GM21528 (cell line): ENCODE results near the gene ATG14.
"Not testable (repeated sequence)": the region's sequence is repeated elsewhere in the genome, so short reads cannot be mapped to it uniquely, and the experiment has no call there.

ENCODE experiments used
- ATAC-seq: cut with Tn5 transposase; IDR thresholded peaks from one replicate; pipeline ENCODE4 v1.9.1; 2021; ENCODE audit warnings: mild to moderate bottlenecking, moderate library complexity; ENCODE audit not compliant: unreplicated experiment, low FRiP score

Gene ATG14, protein sequence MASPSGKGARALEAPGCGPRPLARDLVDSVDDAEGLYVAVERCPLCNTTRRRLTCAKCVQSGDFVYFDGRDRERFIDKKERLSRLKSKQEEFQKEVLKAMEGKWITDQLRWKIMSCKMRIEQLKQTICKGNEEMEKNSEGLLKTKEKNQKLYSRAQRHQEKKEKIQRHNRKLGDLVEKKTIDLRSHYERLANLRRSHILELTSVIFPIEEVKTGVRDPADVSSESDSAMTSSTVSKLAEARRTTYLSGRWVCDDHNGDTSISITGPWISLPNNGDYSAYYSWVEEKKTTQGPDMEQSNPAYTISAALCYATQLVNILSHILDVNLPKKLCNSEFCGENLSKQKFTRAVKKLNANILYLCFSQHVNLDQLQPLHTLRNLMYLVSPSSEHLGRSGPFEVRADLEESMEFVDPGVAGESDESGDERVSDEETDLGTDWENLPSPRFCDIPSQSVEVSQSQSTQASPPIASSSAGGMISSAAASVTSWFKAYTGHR

DNA sequence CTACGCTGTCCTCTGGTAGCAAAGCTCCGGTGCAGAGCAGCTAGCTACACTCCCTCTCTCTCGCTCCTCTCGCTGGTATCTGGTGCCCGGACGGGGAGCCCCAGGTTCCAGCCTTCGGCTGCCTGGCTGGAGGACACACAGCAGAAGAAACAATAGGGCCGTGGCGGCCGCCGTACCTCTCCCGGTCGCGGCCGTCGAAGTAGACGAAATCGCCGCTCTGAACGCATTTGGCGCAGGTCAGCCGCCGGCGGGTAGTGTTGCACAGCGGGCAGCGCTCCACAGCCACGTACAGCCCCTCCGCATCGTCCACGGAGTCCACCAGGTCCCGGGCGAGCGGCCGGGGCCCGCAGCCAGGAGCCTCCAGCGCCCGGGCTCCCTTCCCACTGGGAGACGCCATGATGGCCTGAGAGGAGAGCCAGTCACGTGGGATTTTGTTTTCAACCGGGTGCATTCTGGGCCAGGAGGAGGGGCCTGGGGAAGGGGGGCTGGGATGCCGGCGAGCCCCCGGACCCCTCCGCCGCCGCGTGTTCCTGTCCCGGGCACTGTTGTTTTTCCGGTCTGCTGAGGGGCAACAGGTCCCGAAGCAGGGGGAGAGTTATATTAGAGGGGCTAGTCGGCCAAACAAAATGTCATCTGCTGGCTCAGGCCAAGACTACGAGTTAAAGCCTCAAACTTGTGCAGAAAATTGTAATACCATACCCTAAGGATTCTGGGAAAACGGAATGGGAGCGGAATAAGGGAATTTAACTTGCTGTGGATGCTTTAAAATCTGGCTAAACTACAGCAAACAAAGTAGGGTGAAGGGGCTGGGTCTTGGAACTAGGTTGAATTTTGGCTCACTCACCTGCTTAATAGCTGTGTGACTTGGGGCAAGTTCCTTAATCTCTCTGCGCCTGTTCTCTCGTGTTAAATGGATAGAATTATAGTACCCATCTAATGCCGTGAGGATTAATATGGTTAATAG, at the start of gene ATG14:
ATG14 (minus strand) TSS at position 405 of the 964 bp plus-strand sequence; CDS start at position 397, 8 bp downstream.
- peak; percentile 91 for ATAC-seq

DNA sequence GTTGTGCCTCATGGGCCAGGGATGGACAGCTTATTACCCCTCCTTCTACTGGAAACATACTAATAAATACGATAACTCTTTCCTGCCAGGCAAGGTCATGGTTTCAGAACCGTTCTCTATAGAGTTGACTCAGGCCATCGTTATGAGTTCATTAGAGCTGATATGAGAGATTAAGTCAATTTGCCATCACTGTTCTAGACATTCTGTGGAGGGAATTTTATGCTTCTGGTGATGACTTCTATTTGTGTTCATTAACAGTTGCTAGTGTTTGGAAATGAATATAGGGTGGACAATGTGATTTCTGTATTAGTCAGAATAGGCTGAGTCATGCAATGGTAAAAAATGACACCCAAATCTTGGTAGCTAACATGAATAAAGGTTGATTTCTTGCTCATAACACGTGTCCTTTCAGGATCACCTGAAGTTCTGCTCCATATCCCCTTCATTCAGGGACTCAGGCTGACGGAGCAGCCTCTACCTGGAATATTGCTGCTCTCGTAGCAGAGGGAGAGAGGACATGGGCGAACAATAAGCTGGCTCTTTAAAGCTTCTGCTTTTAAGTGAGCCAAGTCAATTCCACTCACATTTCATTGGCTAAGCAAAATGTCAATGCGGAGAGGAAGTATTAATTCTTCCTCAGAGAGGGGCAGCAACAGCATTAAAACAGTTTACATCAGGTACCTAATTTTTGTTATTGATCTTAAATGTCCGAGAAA, 47.3 kb upstream of the ATG14 start:
- peak; percentile 66 for ATAC-seq

DNA sequence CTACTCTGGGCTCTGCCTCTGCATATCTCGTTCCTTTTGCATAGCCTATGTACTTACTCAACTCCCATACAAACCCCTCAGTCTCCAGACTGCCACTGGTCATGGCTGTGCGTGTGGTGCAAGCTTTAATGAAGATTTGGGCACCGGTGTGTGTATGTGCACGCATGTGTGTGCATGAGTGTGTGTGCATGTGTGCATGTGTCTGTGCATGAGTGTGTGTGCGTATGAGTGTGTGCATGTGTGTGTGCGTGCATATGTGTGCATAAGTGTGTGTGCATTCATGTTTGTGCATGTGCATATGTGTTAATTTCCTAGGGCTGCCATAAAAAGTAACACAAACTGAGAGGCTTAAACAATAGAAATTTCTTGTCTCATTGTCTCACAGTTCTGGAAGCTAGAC, 45.9 kb upstream of the ATG14 start:
- ATAC-seq, result no peak

DNA sequence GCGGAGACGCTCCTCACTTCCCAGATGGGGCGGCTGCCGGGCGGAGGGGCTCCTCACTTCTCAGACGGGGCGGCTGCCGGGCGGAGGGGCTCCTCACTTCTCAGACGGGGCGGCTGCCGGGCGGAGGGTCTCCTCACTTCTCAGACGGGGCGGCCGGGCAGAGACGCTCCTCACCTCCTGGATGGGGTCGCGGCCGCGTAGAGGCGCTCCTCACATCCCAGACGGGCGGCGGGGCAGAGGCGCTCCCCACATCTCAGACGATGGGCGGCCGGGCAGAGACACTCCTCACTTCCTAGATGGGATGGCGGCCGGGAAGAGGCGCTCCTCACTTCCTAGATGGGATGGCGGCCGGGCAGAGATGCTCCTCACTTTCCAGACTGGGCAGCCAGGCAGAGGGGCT, 44.8 kb upstream of the ATG14 start:
- ATAC-seq, result not testable (repeated sequence)

DNA sequence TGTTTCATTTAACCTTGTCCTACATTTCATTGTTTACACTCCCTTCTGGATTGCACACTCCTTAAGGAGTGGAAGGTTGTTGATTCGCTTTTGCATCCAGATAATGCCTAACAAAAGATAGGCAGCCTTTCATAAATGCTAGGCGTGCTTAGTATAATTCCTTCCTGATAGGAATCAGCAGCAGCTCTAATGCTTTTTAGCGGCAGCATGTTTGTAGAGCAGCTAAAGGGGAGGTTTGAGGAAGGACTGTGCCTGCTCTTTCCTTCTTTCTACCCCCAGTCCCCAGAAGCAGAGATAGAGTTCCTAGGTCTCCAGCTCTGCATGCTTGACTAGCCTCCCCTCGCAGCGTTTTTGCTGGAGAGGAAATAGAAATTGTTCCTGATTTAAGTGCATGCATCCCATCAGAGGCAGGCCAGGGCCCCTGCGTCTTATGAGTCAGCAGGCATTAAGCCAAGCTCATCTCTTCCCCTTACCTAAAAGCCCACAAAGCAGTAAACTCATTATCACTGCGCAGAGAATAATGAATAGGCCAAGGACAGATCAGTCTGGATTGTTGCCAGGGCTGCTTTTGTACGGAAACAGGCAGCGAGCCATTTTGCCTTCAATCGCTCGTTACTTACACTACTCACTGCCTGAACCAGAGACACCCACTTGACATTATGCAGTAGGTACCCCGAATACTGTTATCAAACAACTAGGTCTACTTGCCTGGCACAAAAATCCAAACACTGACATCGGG, 42.8 kb upstream of the ATG14 start:
- ATAC-seq, result no peak

DNA sequence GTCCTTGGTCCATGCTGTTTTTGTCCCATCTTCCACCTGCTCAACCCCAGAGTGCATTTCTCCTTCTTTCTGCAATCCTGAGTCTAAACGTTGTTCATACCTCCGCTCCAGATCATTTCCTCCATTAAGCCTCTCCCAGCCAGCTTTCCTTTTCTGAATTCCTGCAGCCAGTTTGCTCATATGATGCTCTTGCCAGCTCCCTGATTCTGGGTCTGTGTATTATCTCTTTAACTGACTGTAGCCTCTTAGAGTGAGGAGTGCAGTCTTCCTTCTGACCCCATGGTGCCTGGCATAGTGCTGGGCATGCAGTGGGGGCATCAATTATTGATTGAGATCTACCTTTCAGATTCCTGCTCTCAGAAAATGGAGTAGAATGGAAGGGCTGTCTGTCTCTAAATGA, 40.3 kb upstream of the ATG14 start:
- no peak for ATAC-seq

DNA sequence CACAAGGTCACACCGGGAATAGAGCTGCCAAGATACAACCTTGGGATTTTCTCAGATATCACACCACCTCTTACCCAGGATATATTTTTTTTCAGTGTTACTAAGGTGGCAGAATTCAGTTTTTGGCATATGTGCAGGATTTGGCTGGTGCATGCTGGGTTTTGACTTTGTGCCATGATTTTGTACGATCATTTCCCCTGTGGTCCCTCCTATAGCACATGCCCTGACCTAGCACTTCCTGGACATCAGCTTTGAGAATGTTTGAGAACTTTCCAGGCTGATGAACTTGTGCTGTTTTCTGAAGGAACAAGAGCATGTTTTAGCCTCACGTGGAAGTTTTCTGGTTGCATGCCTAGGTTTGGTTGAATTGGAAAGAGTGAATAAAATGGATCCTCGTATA, 39.8 kb upstream of the ATG14 start:
- ATAC-seq, result no peak

DNA sequence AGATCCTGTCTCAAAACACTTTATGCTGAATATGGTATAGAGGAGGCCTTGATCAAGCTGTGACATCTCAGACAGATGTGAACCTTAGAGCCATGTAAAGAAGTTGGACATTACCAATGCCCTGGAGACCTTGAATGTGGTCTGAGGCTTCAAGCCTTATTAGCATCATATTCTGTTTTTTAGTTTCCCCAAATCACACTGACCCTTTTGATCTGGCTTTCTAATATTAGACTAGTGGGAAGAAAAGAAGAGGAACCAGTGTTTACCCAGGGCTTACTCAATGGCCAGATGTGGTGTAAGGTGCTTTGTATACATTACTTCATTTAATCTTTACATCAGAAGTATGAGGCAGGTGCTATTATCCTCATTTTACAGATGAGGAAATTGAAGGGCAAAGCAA, 39.4 kb upstream of the ATG14 start:
- no peak for ATAC-seq

DNA sequence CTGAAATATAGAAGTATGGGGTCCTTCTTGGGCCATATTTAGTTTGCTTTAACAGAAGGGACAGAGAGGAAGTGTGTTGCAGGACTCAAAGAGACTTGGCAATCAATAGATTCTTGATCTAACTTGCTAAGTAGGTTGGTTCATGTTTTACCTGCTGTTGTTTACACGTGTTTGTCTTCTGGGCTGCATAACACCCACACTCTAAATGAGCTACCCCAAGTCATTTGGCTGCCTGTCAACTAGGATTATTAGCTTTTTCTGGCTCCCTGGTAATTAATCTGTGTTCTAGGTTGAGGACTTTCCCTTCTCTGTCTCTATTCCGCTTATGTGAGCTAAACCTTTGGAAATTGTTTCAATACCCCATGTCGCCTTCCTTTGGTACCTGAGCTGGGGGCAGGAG, 38.9 kb upstream of the ATG14 start:
- ATAC-seq, result no peak

DNA sequence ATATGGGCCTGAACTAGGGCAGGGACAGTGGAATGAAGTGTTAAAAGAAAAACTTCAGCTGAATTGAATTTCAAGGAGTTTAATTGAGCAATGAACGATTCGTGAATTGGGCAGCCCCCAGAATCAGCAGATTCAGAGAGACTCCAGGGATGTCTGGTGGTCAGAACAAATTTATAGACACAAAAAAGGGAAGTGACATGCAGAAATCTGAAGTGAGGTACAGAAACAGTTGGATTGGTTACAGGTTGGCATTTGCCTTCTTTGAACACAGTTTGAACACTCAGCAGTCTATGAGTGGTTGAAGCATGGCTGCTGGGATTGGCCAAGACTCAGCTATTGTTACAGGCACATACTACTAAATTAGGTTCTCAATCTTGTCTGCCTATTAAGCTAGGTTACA, 38.5 kb upstream of the ATG14 start:
- ATAC-seq, result no peak

DNA sequence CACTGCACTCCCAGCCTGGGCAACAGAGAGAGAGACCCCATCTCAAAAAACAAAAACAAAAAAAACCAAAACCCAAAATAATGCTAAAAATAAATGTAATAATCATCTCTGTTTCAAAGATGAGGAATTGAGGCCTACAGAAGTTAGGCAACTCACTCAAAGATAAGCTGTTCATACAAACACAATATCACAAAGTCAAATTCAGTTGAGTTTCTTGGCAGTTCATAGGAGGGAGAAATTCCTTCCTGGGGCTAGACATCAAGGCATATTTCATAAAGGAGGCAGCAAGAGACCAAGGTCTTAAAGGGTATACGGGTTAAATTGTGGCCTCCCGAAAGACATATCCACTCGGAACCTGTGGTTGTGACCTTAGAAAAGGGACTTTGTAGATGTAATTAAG, 37.5 kb upstream of the ATG14 start:
- no peak for ATAC-seq

DNA sequence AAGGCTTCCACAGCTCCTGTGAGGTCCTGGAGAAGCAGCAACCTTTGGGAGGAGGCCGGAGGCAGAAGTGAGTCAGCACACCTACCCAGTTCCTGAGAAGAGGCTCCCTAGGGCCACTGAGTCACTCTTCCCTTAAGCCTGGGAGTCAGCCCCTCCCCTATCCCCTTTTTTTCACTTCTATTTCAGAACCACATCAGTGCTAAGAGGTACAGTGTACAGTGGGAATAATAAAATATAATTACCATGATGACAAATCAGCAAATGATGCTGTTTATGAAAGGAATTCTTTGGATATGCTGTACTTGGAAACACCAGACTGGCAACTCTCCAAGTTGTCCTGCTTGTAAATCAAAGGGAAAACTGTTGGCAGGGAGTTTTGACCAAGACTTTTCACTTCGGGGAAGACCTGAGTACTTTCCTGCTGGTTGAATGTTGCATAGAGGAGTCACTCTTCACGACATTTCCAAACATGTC, 36.5 kb upstream of the ATG14 start:
- no peak for ATAC-seq

DNA sequence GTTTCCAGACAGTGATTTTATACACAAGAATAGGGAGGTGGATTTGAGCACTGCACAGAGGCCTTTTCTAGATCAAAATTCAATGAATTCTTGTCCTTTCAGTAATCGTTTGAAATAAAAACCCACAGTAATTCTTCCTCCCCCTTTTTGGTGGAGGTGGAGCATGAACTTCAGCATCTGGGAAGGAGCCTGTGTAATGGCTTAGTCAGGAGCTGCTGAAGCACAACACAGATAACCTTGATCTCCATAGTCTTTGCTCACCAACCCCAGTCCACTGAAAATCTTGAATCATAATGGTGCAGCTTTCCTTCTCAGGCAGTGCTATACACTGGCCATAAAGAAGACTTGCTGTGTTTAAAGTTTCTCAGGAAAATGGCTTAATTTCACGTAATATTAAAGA, 35.2 kb upstream of the ATG14 start:
- no peak for ATAC-seq

DNA sequence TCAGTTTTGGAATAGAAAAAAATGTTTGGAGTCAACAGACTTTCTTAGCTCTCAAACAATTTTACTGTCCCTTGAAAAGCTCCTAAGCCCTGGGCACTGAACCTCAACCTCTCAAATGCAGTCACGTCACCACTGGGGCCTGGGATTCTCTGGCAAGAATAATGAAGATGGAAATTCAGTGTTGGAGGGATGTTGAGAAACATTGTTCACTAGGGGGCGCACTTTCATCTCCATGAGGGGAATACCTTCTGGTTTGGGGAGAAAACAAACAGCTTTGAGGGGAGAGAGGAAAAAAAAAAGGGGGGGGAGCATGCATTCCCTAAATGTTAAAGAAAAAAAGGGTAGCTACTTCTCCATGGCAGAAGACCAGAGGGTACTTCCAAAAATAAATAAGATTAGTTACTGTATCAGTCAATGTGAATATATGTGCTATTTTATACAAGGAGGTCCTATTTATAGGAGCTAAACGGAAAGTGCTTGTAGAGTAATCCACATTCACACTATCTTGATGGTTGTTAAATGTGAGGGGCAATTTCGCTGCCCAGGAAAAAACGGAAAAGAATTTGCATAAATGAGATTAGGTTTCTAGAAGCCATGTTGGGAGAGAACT, 34.6 kb upstream of the ATG14 start:
- no peak for ATAC-seq

DNA sequence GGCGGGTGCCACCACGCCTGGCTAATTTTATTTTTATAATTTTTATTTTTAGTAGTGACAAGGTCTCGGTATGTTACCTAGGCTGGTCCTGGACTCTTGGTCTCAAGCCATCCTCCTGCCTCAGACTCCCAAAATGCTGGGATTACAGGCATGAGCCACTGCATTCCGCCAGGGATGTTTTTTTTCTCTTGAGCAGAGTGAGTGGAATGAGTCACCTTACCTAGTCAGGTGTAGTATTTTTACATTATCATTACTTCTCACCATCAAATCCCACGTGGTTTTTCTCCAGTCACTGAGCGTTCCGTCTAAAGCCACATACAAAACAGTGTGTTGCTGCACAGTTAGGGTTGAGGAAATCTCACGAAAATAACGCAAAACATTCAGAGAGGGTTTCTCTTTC, 29.7 kb upstream of the ATG14 start:
- ATAC-seq, result no peak

DNA sequence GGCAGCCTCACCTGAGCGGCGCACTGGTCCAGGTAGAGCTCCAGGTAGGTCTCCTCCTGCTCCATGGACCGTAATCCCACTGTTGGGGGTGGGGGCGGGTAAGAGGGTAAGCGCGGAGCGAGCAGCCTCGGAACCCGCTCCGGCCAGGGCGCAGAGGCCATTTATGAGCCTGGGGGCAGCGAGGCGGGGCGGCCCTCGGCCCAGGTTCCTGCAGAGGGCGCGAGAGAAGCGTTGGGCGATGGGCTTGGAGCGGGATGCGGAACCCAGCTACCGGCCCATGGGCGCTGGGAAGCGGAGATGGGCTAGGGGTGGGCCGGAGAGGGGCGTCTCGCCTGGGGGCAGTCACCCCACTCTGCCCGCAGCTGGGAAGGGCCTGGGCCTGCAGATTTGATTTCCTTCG, 28.8 kb upstream of the ATG14 start, which contains the start of gene TBPL2:
TBPL2 (minus strand) TSS at position 232 of the 400 bp plus-strand sequence; CDS start at position 65, 167 bp downstream.
- ATAC-seq, result no peak

DNA sequence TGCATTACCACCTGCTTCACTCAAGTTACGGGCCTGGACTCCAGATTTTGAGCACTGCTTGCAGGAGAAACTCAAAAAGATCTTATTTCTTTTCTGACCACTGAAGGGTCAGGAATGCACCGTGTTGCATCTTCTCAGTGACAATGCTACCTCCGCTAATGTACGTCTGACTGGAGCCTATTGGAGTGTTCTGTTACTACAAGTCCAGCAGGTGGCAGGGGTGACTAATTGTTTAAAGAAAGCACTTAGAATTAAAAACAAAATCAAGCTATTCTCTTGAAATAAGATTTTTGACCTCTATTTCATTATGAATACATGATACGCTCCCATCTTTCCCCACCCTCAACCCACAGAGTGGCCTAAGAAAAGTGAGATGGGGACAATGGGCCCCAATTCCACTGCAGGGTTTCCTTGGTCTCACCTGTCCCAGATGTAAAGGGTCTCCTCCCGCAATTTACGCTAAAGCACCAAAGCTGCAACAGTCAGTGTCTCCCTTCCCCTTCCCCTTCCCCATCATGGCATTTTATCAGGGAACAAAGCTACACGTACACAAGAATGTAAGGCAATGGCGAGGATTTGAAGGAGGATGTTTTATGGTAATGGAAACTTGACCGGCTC, 26.5 kb upstream of the ATG14 start:
- ATAC-seq, result no peak

DNA sequence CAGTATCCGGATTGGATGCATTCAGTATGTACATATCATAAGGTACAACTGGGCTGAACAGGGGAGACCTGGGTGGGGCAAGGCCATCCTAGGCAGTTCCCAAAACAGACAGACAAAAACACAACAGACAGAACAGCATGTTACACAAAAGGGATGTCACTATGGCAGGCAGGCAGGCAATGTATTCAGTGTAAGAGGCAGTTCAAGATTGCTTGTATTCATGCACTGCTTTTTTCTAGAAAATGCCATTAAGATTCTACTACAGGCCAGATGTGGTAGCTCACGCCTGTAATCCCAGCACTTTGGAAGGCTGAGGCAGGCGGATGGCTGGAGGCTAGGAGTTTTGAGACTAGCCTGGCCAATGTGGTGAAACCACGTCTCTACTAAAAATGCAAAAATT, 25.3 kb upstream of the ATG14 start:
- ATAC-seq, result no peak

DNA sequence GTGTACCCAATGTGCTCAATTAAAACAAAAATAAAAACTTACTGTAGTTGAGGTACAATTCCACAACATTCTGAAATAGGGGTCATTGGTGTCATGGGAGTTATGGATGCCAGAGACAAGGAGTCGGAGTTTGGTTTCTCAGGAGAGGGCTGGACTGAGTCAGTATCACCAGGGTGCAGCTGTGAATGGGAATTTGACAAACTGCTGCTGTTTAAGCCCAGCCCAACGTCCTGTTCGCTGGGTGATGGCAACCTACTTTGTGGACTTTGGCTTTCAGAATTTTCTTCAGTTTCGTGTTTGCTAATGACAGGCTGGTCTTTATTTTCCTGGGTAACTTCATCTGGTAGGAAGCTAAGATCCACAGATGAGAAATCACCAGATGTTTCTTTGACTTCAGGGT, 24.9 kb upstream of the ATG14 start:
- no peak for ATAC-seq
